Caco-2 (cell line): ENCODE measurements around the gene RNF2. TPM values are rescaled to one million over a fixed set of nuclear protein-coding genes. Genes with fewer than 3 reads are reported as not detected.

Source experiments
- BruUV-seq: library from RNA; stranded (reverse); fragments of 400-500 nt; replicated peaks from 2 replicates; lab custom pipeline; 2021; lab: Mats Ljungman, UMichigan
- CTCF ChIA-PET: fragments of 300-600 bp; sonication (Branson Sonifier 250); formaldehyde crosslinking; loops from one replicate; lab custom pipeline; 2022; ENCODE audit warnings: antibody characterized with exemption; lab: Charles Lee
- POLR2A ChIA-PET: fragments of 300-600 bp; sonication (Branson Sonifier 250); formaldehyde crosslinking; loops from one replicate; lab custom pipeline; 2022; ENCODE audit warnings: antibody characterized with exemption; lab: Charles Lee
- DNase-seq, 2 experiments: peaks; one replicate each; pipeline versions ENCODE4 v3.0.0 to v3.0.0-alpha.2; 2020 to 2022
- H3K27me3 ChIP-seq: replicated peaks from 2 replicates; pipeline ENCODE4 v1.6.0; 2011; ENCODE audit warnings: low read length; ENCODE audit not compliant: control insufficient read depth, insufficient read depth
- H3K36me3 ChIP-seq: 2 replicates; pipeline ENCODE4 v1.5.1; 2011; ENCODE audit warnings: low read length; ENCODE audit not compliant: control insufficient read depth, insufficient read depth
- H3K4me1 ChIP-seq: fragments of 250-450 bp; sonication (Bioruptor Pico); 2 replicates; pipeline ENCODE4 v1.5.1; 2020; ENCODE audit warnings: mild to moderate bottlenecking
- H3K4me3 ChIP-seq: 2 replicates; pipeline ENCODE4 v1.5.1; 2011; ENCODE audit warnings: low read depth, mild to moderate bottlenecking, control low read depth, low read length
- H3K9me3 ChIP-seq: fragments of 250-450 bp; sonication (Bioruptor Pico); 2 replicates; pipeline ENCODE4 v1.5.1; 2020; ENCODE audit warnings: mild to moderate bottlenecking, moderate library complexity
- H3K27ac Mint-ChIP-seq: one replicate; pipeline ENCODE4 v1.8.0; 2022; ENCODE audit warnings: mixed read lengths; ENCODE audit not compliant: unreplicated experiment
- H3K27me3 Mint-ChIP-seq: one replicate; pipeline ENCODE4 v1.8.0; 2022; ENCODE audit warnings: mixed read lengths; ENCODE audit not compliant: insufficient read depth, unreplicated experiment
- H3K36me3 Mint-ChIP-seq: one replicate; pipeline ENCODE4 v1.8.0; 2022; ENCODE audit warnings: mild to moderate bottlenecking, mixed read lengths; ENCODE audit not compliant: insufficient read depth, unreplicated experiment
- H3K4me1 Mint-ChIP-seq: one replicate; pipeline ENCODE4 v1.8.0; 2022; ENCODE audit warnings: low read depth, mixed read lengths; ENCODE audit not compliant: unreplicated experiment
- H3K4me3 Mint-ChIP-seq: one replicate; pipeline ENCODE4 v1.8.0; 2022; ENCODE audit warnings: mild to moderate bottlenecking, moderate library complexity, mixed read lengths; ENCODE audit not compliant: unreplicated experiment
- H3K9me3 Mint-ChIP-seq: one replicate; pipeline ENCODE4 v1.8.0; 2022; ENCODE audit warnings: mixed read lengths; ENCODE audit not compliant: unreplicated experiment
- intact Hi-C: fragments of 100-400 bp; cut with micrococcal nuclease; formaldehyde crosslinking; loops from one replicate; pipeline ENCODE4 v1.10.0; 2022; ENCODE audit not compliant: unreplicated experiment
- total RNA-seq: library from RNA; stranded (reverse); gene quantifications from 2 replicates; pipeline ENCODE4 v1.2.3, GENCODE V29; 2022
- TF ChIP-seq, protein P1 (sequence below), 2 experiments: fragments of 200-600 bp in 1 of 2; IDR thresholded peaks; 1 replicate in 1 of 2; 2 replicates in 1 of 2; pipeline versions ENCODE4 v1.5.1 to v1.8.0; 2011 to 2022; ENCODE audit warnings: antibody characterized with exemption in 1 of 2, control low read depth in 1 of 2, inconsistent platforms in 1 of 2, low read depth in 1 of 2, low read length in 1 of 2, mild to moderate bottlenecking in 1 of 2, moderate library complexity in 1 of 2; ENCODE audit not compliant: insufficient read depth in 1 of 2, severe bottlenecking in 1 of 2, unreplicated experiment in 1 of 2

Gene RNF2
- total RNA-seq, 1 experiment from 2014 or later: 31.7 TPM

- Mint-ChIP-seq H3K36me3 (no peaks in the 10 kb centered on the region), H3K27ac (no peak overlapping the region), H3K9me3 (peaks cover 6% of the 10 kb centered on the region), H3K4me1 (peaks cover 19% of the 10 kb centered on the region), H3K4me3 (no peak overlapping the region), H3K27me3 (no peaks in the 10 kb centered on the region)
- H3K36me3 ChIP-seq: no peaks in the 10 kb centered on the region
- intact Hi-C loops: no loop called here
- TF ChIP-seq, protein P1, sequence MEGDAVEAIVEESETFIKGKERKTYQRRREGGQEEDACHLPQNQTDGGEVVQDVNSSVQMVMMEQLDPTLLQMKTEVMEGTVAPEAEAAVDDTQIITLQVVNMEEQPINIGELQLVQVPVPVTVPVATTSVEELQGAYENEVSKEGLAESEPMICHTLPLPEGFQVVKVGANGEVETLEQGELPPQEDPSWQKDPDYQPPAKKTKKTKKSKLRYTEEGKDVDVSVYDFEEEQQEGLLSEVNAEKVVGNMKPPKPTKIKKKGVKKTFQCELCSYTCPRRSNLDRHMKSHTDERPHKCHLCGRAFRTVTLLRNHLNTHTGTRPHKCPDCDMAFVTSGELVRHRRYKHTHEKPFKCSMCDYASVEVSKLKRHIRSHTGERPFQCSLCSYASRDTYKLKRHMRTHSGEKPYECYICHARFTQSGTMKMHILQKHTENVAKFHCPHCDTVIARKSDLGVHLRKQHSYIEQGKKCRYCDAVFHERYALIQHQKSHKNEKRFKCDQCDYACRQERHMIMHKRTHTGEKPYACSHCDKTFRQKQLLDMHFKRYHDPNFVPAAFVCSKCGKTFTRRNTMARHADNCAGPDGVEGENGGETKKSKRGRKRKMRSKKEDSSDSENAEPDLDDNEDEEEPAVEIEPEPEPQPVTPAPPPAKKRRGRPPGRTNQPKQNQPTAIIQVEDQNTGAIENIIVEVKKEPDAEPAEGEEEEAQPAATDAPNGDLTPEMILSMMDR (IDR thresholded peaks at IDR 0.05; ENCODE audit: insufficient read depth in 1 of 2, low read depth in 1 of 2, low read length in 1 of 2, severe bottlenecking in 1 of 2, unreplicated experiment in 1 of 2): no peak
- BruUV-seq: no TSS peak
- ChIA-PET POLR2A (no interaction called here), CTCF (no interaction called here)
- no peaks in the 10 kb centered on the region for H3K9me3 ChIP-seq
- H3K27me3 ChIP-seq: no peaks in the 10 kb centered on the region
- no peak for DNase-seq
- no peak overlapping the region for H3K4me3 ChIP-seq
- H3K4me1 ChIP-seq: peaks cover 21% of the 10 kb centered on the region; the same call in 1 of the 2 replicates
Measured at GRCh38 chr1:185017966-185018365, 27.4 kb upstream of the RNF2 start.

DNA sequence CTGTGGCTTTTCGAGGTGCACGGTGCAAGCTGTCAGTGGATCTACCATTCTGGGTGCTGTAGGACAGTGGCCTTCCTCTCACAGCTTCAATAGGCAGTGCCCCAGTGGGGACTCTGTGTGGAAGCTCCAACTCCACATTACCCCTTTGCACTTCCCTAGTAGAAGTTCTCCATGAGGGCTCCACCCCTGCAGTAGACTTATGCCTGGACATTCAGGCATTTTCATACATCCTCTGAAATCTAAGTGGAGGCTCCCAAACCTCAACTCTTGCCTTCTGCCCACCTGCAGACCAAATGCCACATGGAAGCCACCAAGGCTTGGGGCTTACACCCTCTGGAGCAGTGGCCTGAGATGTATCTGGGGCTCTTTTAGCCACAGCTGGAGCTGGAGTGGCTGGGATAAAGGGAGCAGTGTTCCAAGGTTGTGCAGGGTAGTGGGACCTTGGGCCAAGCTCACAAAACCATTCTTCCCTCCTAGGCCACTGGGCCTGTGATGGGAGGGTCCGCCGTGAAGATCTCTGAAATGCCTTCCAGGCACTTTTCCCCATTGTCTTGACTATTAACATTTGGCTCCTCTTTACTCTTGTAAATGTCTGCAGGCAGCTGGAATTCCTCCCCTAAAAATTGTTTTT, 18.0 kb upstream of the RNF2 start:
- Mint-ChIP-seq H3K27ac (no peak overlapping the region), H3K27me3 (no peaks in the 10 kb centered on the region), H3K4me1 (no peaks in the 10 kb centered on the region), H3K9me3 (peaks cover 35% of the 10 kb centered on the region), H3K4me3 (no peak overlapping the region), H3K36me3 (peaks cover 11% of the 10 kb centered on the region)
- CTCF ChIA-PET: no interaction called here
- H3K9me3 ChIP-seq: peaks cover 25% of the 10 kb centered on the region
- H3K4me3 ChIP-seq: no peak overlapping the region
- no peaks in the 10 kb centered on the region for H3K36me3 ChIP-seq
- no peaks in the 10 kb centered on the region for H3K4me1 ChIP-seq
- TF ChIP-seq, protein P1 (IDR thresholded peaks at IDR 0.05; ENCODE audit: insufficient read depth in 1 of 2, low read depth in 1 of 2, low read length in 1 of 2, severe bottlenecking in 1 of 2, unreplicated experiment in 1 of 2): no peak
- no peak for DNase-seq
- no peaks in the 10 kb centered on the region for H3K27me3 ChIP-seq
- no TSS peak for BruUV-seq
- intact Hi-C loops: no loop called here
- POLR2A ChIA-PET: no interaction called here

- POLR2A ChIA-PET: interaction anchor here (0.7 kb wide), 1 partner anchor 11 kb away, joined by 3 read pairs; no protein-coding TSS in a partner anchor
- H3K36me3 Mint-ChIP-seq: no peaks in the 10 kb centered on the region
- no peak overlapping the region for H3K4me3 Mint-ChIP-seq
- DNase-seq: peak in 1 of 2 experiments; percentile 25
- H3K9me3 Mint-ChIP-seq: peaks cover 1% of the 10 kb centered on the region
- H3K36me3 ChIP-seq: no peaks in the 10 kb centered on the region
- intact Hi-C loops: no loop called here
- H3K4me3 ChIP-seq: no peak overlapping the region
- TF ChIP-seq, protein P1 (IDR thresholded peaks at IDR 0.05; ENCODE audit: insufficient read depth in 1 of 2, low read depth in 1 of 2, low read length in 1 of 2, severe bottlenecking in 1 of 2, unreplicated experiment in 1 of 2): no peak
- H3K27ac Mint-ChIP-seq: no peak overlapping the region
- H3K4me1 Mint-ChIP-seq: no peaks in the 10 kb centered on the region
- CTCF ChIA-PET: interaction anchor here (1.0 to 1.2 kb wide), 2 partner anchors 12 to 136 kb away, joined by 7 to 10 read pairs; partner anchors contain the start of gene RNF2
- no TSS peak for BruUV-seq
- H3K9me3 ChIP-seq: 0 out of 2 replicates have a peak, but pooled peaks cover 3% of the 10 kb centered on the region
- H3K4me1 ChIP-seq: peaks cover 9% of the 10 kb centered on the region
- no peaks in the 10 kb centered on the region for H3K27me3 Mint-ChIP-seq
- no peaks in the 10 kb centered on the region for H3K27me3 ChIP-seq
Measured at GRCh38 chr1:185033686-185034085, 11.7 kb upstream of the RNF2 start.
